ENCODE results near the gene OR2Z1.

Gene OR2Z1

GRCh38 chr19:8721334-8721733 lies at the start of gene OR2Z1:
Gene OR2Z1, plus strand, starts transcription at chr19:8721634. Its CDS starts 9,395 bp downstream, at chr19:8731029.
- no peak for DNase-seq

DNA sequence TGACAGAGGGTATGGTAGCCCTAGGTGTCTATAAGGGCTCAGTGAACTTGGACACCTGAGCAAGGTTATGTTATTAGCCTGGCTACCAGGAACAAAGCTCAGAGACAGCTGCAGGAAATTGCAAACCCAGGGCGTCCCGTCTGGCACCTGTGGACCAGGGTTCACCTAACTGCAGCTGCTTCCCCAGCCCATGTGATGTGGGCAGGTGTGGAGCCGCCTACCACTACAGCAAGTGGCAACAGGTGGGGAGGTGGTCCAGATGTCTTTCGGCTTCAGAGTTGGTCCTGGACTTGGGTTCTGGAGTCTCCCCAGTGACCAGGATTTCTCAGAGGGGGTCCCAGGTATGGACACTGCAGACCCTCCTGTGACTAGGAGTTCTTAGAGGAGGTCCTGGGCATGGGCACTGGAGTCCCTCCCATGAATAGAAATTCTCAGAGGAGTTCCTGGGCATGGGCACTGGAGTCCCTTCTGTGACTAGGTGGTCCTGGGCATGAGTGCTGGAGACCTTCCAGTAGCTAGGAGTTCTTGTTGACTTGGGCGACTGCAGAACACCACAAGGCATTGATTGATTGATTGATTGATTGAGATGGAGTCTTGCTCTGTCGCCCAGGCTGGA lies 48.0 kb upstream of the OR2Z1 start:
- no peak for DNase-seq

GRCh38 chr19:8675066-8675465 lies 46.4 kb upstream of the OR2Z1 start:
- DNase-seq = no peak

DNA sequence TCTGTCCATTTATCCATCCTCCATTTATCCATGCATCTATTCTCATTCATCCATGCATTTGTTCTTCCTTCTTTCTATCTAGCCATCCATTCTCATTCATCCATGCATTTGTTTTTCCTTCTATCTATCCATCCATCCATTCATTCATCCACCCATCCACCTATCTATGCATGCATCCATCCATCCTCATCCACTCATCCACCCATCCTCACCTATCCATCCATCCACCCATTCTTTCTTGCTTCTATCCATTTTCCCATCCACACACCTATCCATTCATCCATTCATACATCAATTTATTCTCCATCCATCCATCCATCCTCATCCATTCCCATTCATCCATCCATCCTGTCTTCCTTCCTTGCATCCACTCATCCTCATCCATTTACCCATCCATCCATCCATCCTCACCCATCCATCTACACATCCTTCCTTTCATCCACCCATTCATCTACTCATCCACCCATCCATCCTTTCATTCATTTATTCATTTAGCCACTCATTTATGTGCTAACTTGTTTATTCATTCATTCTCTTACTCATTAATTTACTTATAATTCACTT lies 43.1 kb upstream of the OR2Z1 start:
- DNase-seq = no peak

GRCh38 chr19:8680676-8681344 lies 40.6 kb upstream of the OR2Z1 start:
- DNase-seq = no peak

GRCh38 chr19:8681345-8682029 lies 39.9 kb upstream of the OR2Z1 start:
- no peak for DNase-seq

- DNase-seq = no peak
These were observed 39.0 kb upstream of the OR2Z1 start for GRCh38 chr19:8682472-8682871.

DNA sequence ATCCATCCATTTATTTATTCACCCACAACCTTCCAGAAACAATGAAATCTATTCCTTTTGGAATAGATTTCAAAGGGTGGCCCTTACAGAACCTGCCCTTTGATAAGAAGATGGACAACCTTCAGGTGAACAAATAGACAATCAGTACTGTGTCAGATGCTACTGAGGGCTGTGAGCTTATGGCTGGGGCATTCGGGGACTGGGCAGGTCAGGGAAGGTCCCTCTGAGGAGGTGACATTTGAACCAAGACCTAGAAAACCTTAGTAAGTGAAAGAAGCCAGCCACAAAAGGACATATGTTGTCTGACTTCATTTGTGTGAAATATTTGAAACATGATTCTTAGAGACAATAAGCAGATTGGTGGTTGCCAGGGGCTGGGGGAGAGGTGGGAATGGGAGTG lies 38.5 kb upstream of the OR2Z1 start:
- DNase-seq = no peak

DNA sequence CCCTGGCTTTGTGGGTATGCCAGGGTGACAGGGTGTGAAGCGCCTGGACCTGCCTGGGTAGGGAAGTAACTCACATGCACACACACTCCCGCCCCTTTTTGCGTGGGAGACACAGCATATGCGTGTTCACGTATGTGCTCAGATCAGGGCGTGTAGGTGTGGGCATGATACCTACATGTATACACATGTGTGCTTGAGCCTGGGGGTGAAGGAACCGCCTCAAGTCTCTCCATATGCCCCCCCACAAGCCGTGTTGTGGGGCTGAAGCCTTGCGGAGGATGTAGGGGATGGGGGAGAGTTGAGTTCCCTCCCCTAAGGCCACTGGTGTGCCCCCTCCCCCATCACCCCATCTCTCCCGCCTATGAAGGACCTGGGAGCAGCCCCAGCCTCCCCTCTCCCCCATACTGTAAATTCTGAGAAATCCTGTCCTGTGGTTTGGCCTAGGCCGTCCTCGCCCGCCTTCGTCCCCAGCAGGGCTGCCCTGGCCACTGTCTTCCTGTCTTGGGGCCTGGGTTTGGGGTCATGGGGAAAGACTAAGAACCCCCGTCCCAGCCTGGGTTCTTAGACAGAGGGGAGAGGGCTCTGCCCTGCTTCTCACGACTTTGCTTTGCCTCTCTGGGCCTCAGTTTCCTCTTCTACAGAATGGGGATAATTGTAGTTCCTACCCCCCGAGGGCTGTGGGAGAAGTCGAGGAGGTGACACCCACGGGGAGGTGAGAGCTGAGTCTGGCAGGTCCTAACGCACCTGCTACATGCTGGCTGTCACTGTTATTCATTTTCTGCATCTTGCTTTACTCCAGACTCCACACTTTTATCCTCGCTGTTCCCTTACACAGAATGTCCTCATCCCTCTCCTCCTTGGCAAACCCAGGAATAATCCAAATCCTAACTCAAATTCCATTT lies 37.2 kb upstream of the OR2Z1 start:
- DNase-seq = no peak

DNA sequence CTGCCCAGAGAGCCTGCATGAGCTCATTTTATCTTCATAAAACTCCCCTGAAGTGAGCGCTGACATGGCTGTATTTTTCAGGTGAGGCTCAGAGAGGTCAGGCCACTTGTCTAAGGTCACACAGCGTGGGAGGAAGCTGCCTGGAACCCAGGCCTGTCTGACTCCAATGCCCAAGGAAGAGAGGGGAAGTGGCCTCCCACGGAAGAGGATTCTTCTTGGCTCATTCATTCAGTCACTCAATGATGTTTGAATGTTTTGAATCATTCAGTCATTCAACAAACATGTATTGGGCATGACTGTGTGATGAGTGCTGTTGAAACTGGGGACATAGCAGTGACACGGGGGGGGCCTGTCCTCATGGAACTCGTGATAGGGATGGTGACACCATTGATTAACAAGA lies 34.9 kb upstream of the OR2Z1 start:
- no peak for DNase-seq

- no peak for DNase-seq
These were observed 32.5 kb upstream of the OR2Z1 start for GRCh38 chr19:8688930-8689329.

DNA sequence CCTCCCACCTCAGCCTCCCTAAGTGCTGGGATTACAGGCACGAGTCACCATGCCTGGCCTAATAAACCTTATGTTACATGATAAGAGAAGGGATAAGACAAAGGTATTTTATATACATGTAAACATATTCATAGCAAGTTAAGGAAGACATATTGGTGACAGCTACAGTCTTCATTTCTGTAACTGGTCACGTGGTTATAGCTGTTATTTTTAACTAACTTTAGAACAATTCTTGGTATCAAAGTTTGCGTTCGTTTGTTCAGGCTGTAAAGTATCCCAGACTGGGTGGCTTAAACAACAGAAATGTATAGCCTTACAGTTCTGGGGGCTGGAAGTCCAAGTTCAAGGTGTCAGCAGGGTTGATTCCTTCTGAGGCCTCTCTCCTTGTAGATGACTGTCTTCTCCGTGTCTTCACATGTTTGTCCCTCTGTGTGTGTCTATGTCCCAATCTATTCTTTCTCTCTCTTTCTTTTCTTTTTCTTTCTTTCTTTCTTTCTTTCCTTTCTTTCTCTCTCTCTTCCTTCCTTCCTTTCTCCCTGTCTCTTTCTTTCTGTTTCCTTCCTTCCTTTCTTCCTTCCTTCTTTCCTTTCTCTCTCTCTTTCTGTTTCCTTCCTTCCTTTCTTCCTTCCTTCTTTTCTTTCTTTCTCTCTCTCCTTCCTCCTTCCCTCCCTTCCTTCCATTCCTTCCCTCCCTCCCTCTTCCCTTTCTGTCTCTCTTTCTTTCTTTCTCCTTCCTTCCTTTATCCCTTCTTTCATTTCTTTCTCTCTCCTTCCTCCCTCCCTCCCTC lies 30.5 kb upstream of the OR2Z1 start:
- no peak for DNase-seq

GRCh38 chr19:8695501-8695900 lies 25.9 kb upstream of the OR2Z1 start:
- no peak for DNase-seq

DNA sequence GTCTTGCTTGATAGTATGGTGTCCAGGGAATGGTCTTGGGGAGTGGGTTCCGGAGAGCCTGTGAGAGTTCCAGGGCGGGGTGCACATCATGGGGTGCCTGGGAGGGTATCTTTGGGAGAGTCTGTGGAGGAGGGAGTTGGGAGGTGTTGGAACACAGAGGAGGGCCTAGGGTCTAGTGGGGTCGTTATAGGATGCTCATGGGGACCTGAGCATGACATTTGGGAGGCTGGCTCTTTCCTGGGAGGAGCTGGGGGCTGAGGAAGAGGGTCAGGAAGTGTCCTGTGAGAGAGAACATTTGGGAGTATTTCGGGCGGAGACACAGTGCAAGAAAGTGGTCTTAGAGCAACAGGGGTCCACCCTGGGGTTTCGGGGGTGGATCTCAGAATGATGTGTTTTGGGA lies 25.5 kb upstream of the OR2Z1 start:
- DNase-seq = no peak

DNA sequence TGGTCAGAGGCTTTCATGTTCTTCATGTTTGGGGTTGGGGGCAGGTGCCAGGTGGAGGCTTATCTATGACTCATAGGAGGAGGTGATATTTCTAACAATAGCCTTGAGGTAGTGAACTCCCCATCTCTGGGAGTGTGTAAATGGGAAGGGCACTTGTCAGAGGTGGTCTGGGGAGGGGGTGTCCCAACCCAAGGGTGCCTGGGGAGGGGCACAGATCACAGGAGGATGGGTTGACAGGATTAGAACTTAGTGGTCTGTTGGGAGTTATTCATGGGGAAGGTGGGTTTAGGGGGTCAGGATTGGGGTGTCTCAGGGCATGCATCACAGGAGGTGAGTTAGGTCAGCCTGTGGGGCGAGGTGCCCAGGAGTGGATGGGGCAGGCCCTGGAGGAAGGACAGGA lies 24.4 kb upstream of the OR2Z1 start:
- DNase-seq = peak in 1 of 2 experiments; percentile 41

DNA sequence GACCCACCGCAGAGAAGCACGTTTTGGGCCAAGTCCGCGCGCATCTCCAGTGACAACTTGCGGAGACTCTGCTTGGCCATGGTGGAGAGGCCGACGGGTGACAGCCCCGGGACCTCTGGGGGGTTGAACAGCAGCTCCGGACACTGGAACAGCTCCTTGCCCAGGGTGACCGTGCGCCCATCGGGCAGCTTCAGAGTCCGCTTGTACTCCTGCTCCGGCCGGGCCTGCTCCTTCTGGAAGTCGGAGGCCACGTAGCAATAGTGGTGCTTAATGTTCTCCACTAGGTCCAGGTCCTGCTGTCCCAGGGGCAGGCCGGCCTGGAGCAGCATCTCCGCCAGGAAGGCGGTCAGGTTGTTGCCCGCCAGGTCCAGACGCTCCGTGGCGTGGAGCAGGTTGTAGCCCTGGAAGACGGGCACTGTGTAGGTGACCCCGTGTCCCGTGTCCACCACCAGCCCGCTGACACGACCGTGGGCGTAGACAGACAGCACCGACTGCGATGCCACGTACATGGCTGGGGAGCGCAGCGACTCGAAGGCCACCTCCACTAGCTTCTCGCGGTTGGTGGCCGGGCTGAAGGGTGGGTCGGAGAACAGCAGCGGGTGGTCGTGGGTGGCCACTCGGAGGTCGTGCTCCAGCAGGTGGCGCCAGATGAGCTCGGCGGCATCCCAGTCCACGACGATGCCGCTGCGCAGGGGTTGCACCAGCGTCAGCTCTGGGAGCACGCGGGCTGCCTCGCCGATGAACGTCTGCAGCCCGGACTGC lies 23.6 kb upstream of the OR2Z1 start:
- no peak for DNase-seq

GRCh38 chr19:8698433-8699063 lies 22.9 kb upstream of the OR2Z1 start, which contains the start of gene ACTL9:
Gene ACTL9, minus strand, starts transcription at chr19:8698795. Its CDS starts 94 bp downstream, at chr19:8698701.
- no peak for DNase-seq

- no peak for DNase-seq
These were observed 21.5 kb upstream of the OR2Z1 start for GRCh38 chr19:8699908-8700307.

DNA sequence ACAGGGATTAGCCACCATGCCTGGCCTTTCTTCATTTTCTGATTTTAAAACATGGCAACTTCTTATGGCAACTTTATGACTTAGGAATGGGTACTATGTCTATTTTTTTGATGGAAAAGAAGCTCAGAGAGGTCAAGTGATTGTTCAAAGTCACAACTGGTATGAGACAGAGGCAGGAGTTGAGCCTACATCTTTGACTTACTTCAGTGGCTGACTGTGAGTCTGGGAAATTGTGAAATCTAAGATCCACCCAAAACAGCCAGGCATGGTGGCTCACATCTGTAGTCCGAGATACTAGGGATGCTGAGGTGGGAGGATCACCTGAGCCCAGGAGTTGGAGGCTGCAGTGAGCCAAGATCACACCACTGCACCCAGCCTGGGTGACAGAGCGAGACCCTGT lies 20.5 kb upstream of the OR2Z1 start:
- no peak for DNase-seq

- DNase-seq = peak; percentile 24 to 33
These were observed 19.1 kb upstream of the OR2Z1 start for GRCh38 chr19:8702350-8702749.

DNA sequence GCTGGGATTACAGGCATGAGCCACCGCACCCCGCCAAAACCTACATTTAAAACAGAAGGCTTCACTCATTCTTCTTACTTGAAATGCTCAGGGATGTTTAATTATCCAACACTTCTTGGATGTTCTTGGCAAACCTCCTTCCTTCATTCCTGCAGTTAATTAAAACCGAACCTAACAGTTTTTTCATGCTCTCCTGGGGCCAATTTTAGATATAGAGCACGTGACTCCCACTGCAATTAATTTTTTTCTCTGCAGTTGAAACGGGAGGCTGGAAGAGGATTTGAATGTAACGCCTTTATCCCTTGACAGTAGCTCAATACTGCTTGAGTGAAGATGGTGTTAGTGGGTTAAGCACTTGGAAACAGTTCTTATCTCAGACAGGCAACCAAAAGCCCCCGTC lies 18.2 kb upstream of the OR2Z1 start:
- no peak for DNase-seq

Measured in activated CD4-positive, alpha-beta T cell treated with anti-CD3 and anti-CD28 coated beads, Interleukin-2, amount 50 U/mL, for 4 hours (primary cell).